Measurements from ENCODE around the gene TSPAN1. TPM values are rescaled to one million over a fixed set of nuclear protein-coding genes. Genes with fewer than 3 reads are reported as not detected.
"Not testable (repeated sequence)": the region's sequence is repeated elsewhere in the genome, so short reads cannot be mapped to it uniquely, and the experiment has no call there.

The TSPAN1 gene
- total RNA-seq, 1 donor from 2014 or later, result not detected

- Mint-ChIP-seq H3K36me3 (ENCODE audit: low read depth) (no peaks in the 10 kb centered on the region), H3K9me3 (no peaks in the 10 kb centered on the region), H3K27me3 (no peaks in the 10 kb centered on the region), H3K4me1 (peaks cover 4% of the 10 kb centered on the region), H3K4me3 (no peak overlapping the region), H3K27ac (no peak overlapping the region)
- intact Hi-C loops (cut with micrococcal nuclease), result loop anchor here (1.0 to 2.0 kb wide), 2 partner anchors 39 to 186 kb away; no protein-coding TSS in a partner anchor
- DNase-seq, result peak; percentile 86
Observed at GRCh38 chr1:46223472-46223943, 48.6 kb downstream of the TSPAN1 start.

GRCh38 chr1:46224966-46225365 lies 50.1 kb downstream of the TSPAN1 start:
- peaks cover 7% of the 10 kb centered on the region for H3K4me1 Mint-ChIP-seq
- no peak overlapping the region for H3K4me3 Mint-ChIP-seq
- no peaks in the 10 kb centered on the region for H3K36me3 Mint-ChIP-seq (ENCODE audit: low read depth)
- no peak for DNase-seq
- H3K9me3 Mint-ChIP-seq, result no peaks in the 10 kb centered on the region
- intact Hi-C loops (cut with micrococcal nuclease), result no loop called here
- no peak overlapping the region for H3K27ac Mint-ChIP-seq
- no peaks in the 10 kb centered on the region for H3K27me3 Mint-ChIP-seq

GRCh38 chr1:46231231-46231630 lies 56.3 kb downstream of the TSPAN1 start:
- DNase-seq; H3K9me3 Mint-ChIP-seq; H3K27ac Mint-ChIP-seq; H3K4me1 Mint-ChIP-seq; H3K4me3 Mint-ChIP-seq; H3K27me3 Mint-ChIP-seq; H3K36me3 Mint-ChIP-seq (ENCODE audit: low read depth); intact Hi-C loops (cut with micrococcal nuclease): not testable (repeated sequence)

Other genes starting within 250 kb of the TSPAN1 start
- 2.4 and 3.2 TPM in 2 replicates for gene PIK3R3, start 42.5 kb upstream of the TSPAN1 start, total RNA-seq
- gene P3R3URF, start 1.4 kb downstream of the TSPAN1 start, total RNA-seq, result not detected in 2 replicates
- 75.1 and 83.0 TPM in 2 replicates for gene POMGNT1, start 23.3 kb downstream of the TSPAN1 start, total RNA-seq
- 0.12 and 0.21 TPM in 2 replicates for gene LURAP1, start 28.2 kb downstream of the TSPAN1 start, total RNA-seq
- gene RAD54L, start 72.7 kb downstream of the TSPAN1 start, total RNA-seq, result 55.5 and 59.6 TPM in 2 replicates
- gene LRRC41, start 128.5 kb downstream of the TSPAN1 start, total RNA-seq, result 63.1 and 64.6 TPM in 2 replicates
- gene UQCRH, start 128.6 kb downstream of the TSPAN1 start, total RNA-seq, result 283 and 306 TPM in 2 replicates
- gene NSUN4, start 165.7 kb downstream of the TSPAN1 start, total RNA-seq, result 40.4 and 46.5 TPM in 2 replicates
- 4.6 and 6.8 TPM in 2 replicates for gene FAAH, start 219.2 kb downstream of the TSPAN1 start, total RNA-seq